Pancreas (tissue), 10 donors: ENCODE results near the gene C8G. TPM values are rescaled to one million over a fixed set of nuclear protein-coding genes. Genes with fewer than 3 reads are reported as not detected.

Experiments
- ATAC-seq, 4 donors: fragments of 200-7000 bp; cut with Tn5 transposase; one replicate each; pipeline versions ENCODE4 v1.8.0 to v1.9.1; 2020; ENCODE audit warnings: mild to moderate bottlenecking in 4 of 4, moderate library complexity in 4 of 4
- DNase-seq, 6 donors: peaks; one replicate each; pipeline ENCODE4 v3.0.0-alpha.2; 2020
- FAIRE-seq: peaks from 2 replicates; lab custom pipeline; 2012; peaks lifted over from hg19 to GRCh38; lab: Jason Lieb, UNC
- H3K27ac ChIP-seq, 4 donors: fragments of 200-600 bp; sonication (generic); 1 replicate in 3 of 4; 2 replicates in 1 of 4; pipeline versions ENCODE4 v1.5.0 to v1.8.0; 2020
- H3K27me3 ChIP-seq, 4 donors: fragments of 200-600 bp; one replicate each; pipeline ENCODE4 v1.8.0; 2021
- H3K36me3 ChIP-seq, 3 donors: fragments of 200-600 bp; sonication (generic) in 1 of 3; one replicate each; pipeline versions ENCODE4 v1.5.0 to v1.8.0; 2020 to 2021
- H3K4me1 ChIP-seq, 3 donors: fragments of 200-600 bp; one replicate each; pipeline ENCODE4 v1.8.0; 2021
- H3K4me3 ChIP-seq, 4 donors: fragments of 200-600 bp; sonication (generic) in 2 of 4; one replicate each; pipeline versions ENCODE4 v1.5.0 to v1.8.0; 2020 to 2021
- H3K9me3 ChIP-seq, 4 donors: fragments of 200-600 bp; one replicate each; pipeline ENCODE4 v1.8.0; 2021
- CTCF ChIP-seq, 4 donors: fragments of 200-600 bp; sonication (generic) in 3 of 4; IDR thresholded peaks; one replicate each; pipeline versions ENCODE4 v1.5.0 to v1.8.0; 2021; ENCODE audit warnings: antibody characterized with exemption in 4 of 4
- WGBS, 2 donors: extraction: QIAGEN DNeasy Blood & Tissue Kit; methylation state at CpG; one replicate each; pipeline ENCODE4 v1.1.7; 2013; 5-methylcytosine and 5-hydroxymethylcytosine counted together
- intact Hi-C, 3 donors: fragments of 100-400 bp; cut with DNase I; formaldehyde crosslinking; loops; one replicate each; pipeline versions ENCODE4 v1.11.1 to v1.14.2; 2022
- polyA plus RNA-seq, 2 donors: library from polyadenylated mRNA; stranded (reverse); fragments of 200-250 nt; gene quantifications; one replicate each; pipeline ENCODE4 v1.2.3, GENCODE V29; 2013
- total RNA-seq, 6 donors: library from RNA; stranded (reverse); fragmentation: NEBNext Ultra II Directional in 4 of 6; extraction: Animal tissue kit (Norgen Biotek cat#: 25700) in 4 of 6; gene quantifications; one replicate each; pipeline versions ENCODE4 v1.2.1 to v1.2.4, GENCODE V29; 2021 to 2023
- donor health status: healthy with polysubstance abuse.
- donor health status: DM: no; HTN: no; CAD: no; lungs with moderate emphysema.
- donor health status: DM: no; HTN: no; CAD: no.
- donor health status: control.
- donor health status: control.
- donor health status: Bipolar disorder and iron deficiency.
- donor health status: DM: yes; HTN: yes; CAD: no.
- donor health status: DM: no; HTN: no; CAD: no.
- donor health status: DM: no; HTN: no; CAD: no.
- donor health status: DM: yes; HTN: yes; CAD: no.

C8G gene
- total and polyA plus RNA-seq, 8 donors, result 0.24 to 5.0 (median 0.84) TPM; not detected in 1

- DNase-seq, result peak in 1 of 6 donors; percentile 35
- H3K4me1 ChIP-seq, result peaks cover 16 to 36% (median 24%) of the 10 kb centered on the region in 3 donors
- intact Hi-C loops, result no loop called here
- no peaks in the 10 kb centered on the region for H3K9me3 ChIP-seq
- no peak for FAIRE-seq
- ATAC-seq, result no peak
- TF ChIP-seq CTCF (IDR thresholded peaks at IDR 0.05), result no peak
- H3K4me3 ChIP-seq, result no peak overlapping the region
- H3K36me3 ChIP-seq, result no peaks in the 10 kb centered on the region
- WGBS, 2 donors, result 84% methylated on average over 10 of the region's 10 CpGs
- peak overlapping the region; percentile 10 to 94 (median 82) for H3K27ac ChIP-seq
- H3K27me3 ChIP-seq, result no peaks in the 10 kb centered on the region
Observed at GRCh38 chr9:136900556-136900955, 44.5 kb upstream of the C8G start.

- H3K9me3 ChIP-seq, result no peaks in the 10 kb centered on the region
- peak in 3 of 4 donors; percentile 6 to 35 (median 9) for ATAC-seq
- peak overlapping the region; percentile 67 to 94 (median 82) for H3K27ac ChIP-seq
- no peak overlapping the region for H3K4me3 ChIP-seq
- no peak for FAIRE-seq
- no peak for TF ChIP-seq CTCF (IDR thresholded peaks at IDR 0.05)
- WGBS, 2 donors, result 67 to 77% methylated on average over 13 of the region's 13 CpGs
- peak in 2 of 6 donors; percentile 39 to 55 for DNase-seq
- peaks cover 16 to 36% (median 24%) of the 10 kb centered on the region in 3 donors for H3K4me1 ChIP-seq
- intact Hi-C loops, result no loop called here
- no peaks in the 10 kb centered on the region for H3K36me3 ChIP-seq
- no peaks in the 10 kb centered on the region for H3K27me3 ChIP-seq
Observed at GRCh38 chr9:136900988-136901515, 44.0 kb upstream of the C8G start.

- WGBS, 2 donors, result 57 to 58% methylated on average over 19 to 20 of the region's 20 CpGs
- Histone ChIP-seq H3K36me3 (no peaks in the 10 kb centered on the region), H3K4me1 (peaks cover 16 to 36% (median 24%) of the 10 kb centered on the region in 3 donors), H3K9me3 (no peaks in the 10 kb centered on the region), H3K4me3 (peak overlapping the region in 1 of 4 donors; percentile 7), H3K27me3 (no peaks in the 10 kb centered on the region), H3K27ac (peak overlapping the region; percentile 67 to 94 (median 82))
- FAIRE-seq (no peak), ATAC-seq (peak; percentile 15 to 52 (median 40)), DNase-seq (peak in 2 of 6 donors; percentile 58 to 66)
- intact Hi-C loops, result no loop called here
- TF ChIP-seq CTCF (IDR thresholded peaks at IDR 0.05), result no peak
Observed at GRCh38 chr9:136901516-136902258, 43.4 kb upstream of the C8G start.

- peak; percentile 80 to 93 (median 85) for DNase-seq
- Histone ChIP-seq H3K9me3 (no peaks in the 10 kb centered on the region), H3K4me3 (peak overlapping the region in 1 of 4 donors; percentile 7), H3K27me3 (no peaks in the 10 kb centered on the region), H3K36me3 (no peaks in the 10 kb centered on the region), H3K4me1 (peaks cover 16 to 36% (median 24%) of the 10 kb centered on the region in 3 donors), H3K27ac (peak overlapping the region; percentile 67 to 94 (median 82))
- FAIRE-seq, result no peak
- peak; percentile 85 to 92 (median 89) for ATAC-seq
- TF ChIP-seq CTCF (IDR thresholded peaks at IDR 0.05), result no peak
- intact Hi-C loops, result no loop called here
- 8 to 11% methylated on average over 15 of the region's 15 CpGs for WGBS, 2 donors
Observed at GRCh38 chr9:136902259-136902821, 42.7 kb upstream of the C8G start.
